GM11168 (cell line): ENCODE results near the gene FXYD5.
"Not testable (repeated sequence)": the region's sequence is repeated elsewhere in the genome, so short reads cannot be mapped to it uniquely, and the experiment has no call there.

Source experiments
- in situ Hi-C: fragments of 300-500 bp; cut with MboI; formaldehyde crosslinking; loops from one replicate; pipeline ENCODE4 v1.12.0; 2022; ENCODE audit warnings: low sequenced_read_pairs; ENCODE audit not compliant: unreplicated experiment

Gene FXYD5

GRCh38 chr19:35136231-35136630 lies 18.3 kb upstream of the FXYD5 start:
- in situ Hi-C loops, result no loop called here

- in situ Hi-C loops, result no loop called here
Observed at GRCh38 chr19:35136977-35137702, 17.4 kb upstream of the FXYD5 start.

- in situ Hi-C loops, result no loop called here
Observed at GRCh38 chr19:35138305-35138892, 16.1 kb upstream of the FXYD5 start, which contains the start of gene FXYD1. Gene FXYD1 (plus strand): TSS chr19:35138824. CDS start chr19:35140080, 1,256 bp downstream.

GRCh38 chr19:35140207-35140961 lies 14.2 kb upstream of the FXYD5 start:
- in situ Hi-C loops, result no loop called here

- in situ Hi-C loops, result no loop called here
Observed at GRCh38 chr19:35140962-35141836, 13.3 kb upstream of the FXYD5 start.

- in situ Hi-C loops, result no loop called here
Observed at GRCh38 chr19:35141837-35142605, 12.5 kb upstream of the FXYD5 start.

GRCh38 chr19:35142606-35143230 lies 11.8 kb upstream of the FXYD5 start:
- in situ Hi-C loops, result no loop called here

GRCh38 chr19:35143231-35143715 lies 11.3 kb upstream of the FXYD5 start, which contains the start of gene FXYD7:
Gene FXYD7 (plus strand): TSS chr19:35143255. CDS start chr19:35143334, 79 bp downstream.
- in situ Hi-C loops, result no loop called here

- in situ Hi-C loops, result no loop called here
Observed at GRCh38 chr19:35143818-35144217, 10.7 kb upstream of the FXYD5 start.

GRCh38 chr19:35144259-35144599 lies 10.3 kb upstream of the FXYD5 start:
- in situ Hi-C loops, result no loop called here

GRCh38 chr19:35144600-35145436 lies 9.7 kb upstream of the FXYD5 start:
- in situ Hi-C loops, result no loop called here

GRCh38 chr19:35146746-35147459 lies 7.6 kb upstream of the FXYD5 start:
- in situ Hi-C loops, result no loop called here

- in situ Hi-C loops, result no loop called here
Observed at GRCh38 chr19:35149463-35149862, 5.1 kb upstream of the FXYD5 start.

GRCh38 chr19:35150445-35150844 lies 4.1 kb upstream of the FXYD5 start:
- in situ Hi-C loops, result no loop called here

GRCh38 chr19:35151273-35152065 lies 3.1 kb upstream of the FXYD5 start:
- in situ Hi-C loops, result no loop called here

- in situ Hi-C loops, result not testable (repeated sequence)
Observed at GRCh38 chr19:35153129-35153522, 1.4 kb upstream of the FXYD5 start.
